Chondrocyte (in vitro differentiated cells): ENCODE measurements around the gene SERGEF. TPM values are rescaled to one million over a fixed set of nuclear protein-coding genes. Genes with fewer than 3 reads are reported as not detected.

Experiments
- DNase-seq: peaks from one replicate; pipeline ENCODE4 v3.0.0; 2021; ENCODE audit warnings: mixed read lengths, low spot score
- H3K27ac Mint-ChIP-seq: one replicate; pipeline ENCODE4 v1.8.0; 2021; ENCODE audit warnings: mild to moderate bottlenecking, moderate library complexity, mixed read lengths; ENCODE audit not compliant: unreplicated experiment
- H3K27me3 Mint-ChIP-seq: 2 replicates; pipeline ENCODE4 v1.8.0; 2021; ENCODE audit warnings: low read depth, mixed read lengths
- H3K36me3 Mint-ChIP-seq: 2 replicates; pipeline ENCODE4 v1.8.0; 2021; ENCODE audit warnings: low read depth, mixed read lengths
- H3K4me1 Mint-ChIP-seq: 2 replicates; pipeline ENCODE4 v1.8.0; 2021; ENCODE audit warnings: low read depth, mild to moderate bottlenecking, mixed read lengths
- H3K4me3 Mint-ChIP-seq: one replicate; pipeline ENCODE4 v1.8.0; 2021; ENCODE audit warnings: mild to moderate bottlenecking, moderate library complexity, mixed read lengths; ENCODE audit not compliant: unreplicated experiment
- H3K9me3 Mint-ChIP-seq: 2 replicates; pipeline ENCODE4 v1.8.0; 2021; ENCODE audit warnings: low read depth, mixed read lengths
- CTCF ChIP-seq: fragments of 200-600 bp; sonication (generic); IDR thresholded peaks from 2 replicates; pipeline ENCODE4 v1.5.0; 2021; ENCODE audit warnings: antibody characterized with exemption, mild to moderate bottlenecking, moderate library complexity
- total RNA-seq: library from RNA; stranded (reverse); gene quantifications from 3 replicates; pipeline ENCODE4 v1.2.1, GENCODE V29; 2021

The SERGEF gene
- total RNA-seq, 1 donor from 2014 or later = 37.6 TPM

- H3K27ac Mint-ChIP-seq = no peak overlapping the region
- H3K27me3 Mint-ChIP-seq = no peaks in the 10 kb centered on the region
- H3K9me3 Mint-ChIP-seq = no peaks in the 10 kb centered on the region
- no peaks in the 10 kb centered on the region for H3K36me3 Mint-ChIP-seq
- DNase-seq = no peak
- H3K4me3 Mint-ChIP-seq = no peak overlapping the region
- no peak for TF ChIP-seq CTCF
- H3K4me1 Mint-ChIP-seq = peaks cover 17% of the 10 kb centered on the region
These were observed 202.1 kb downstream of the SERGEF start for GRCh38 chr11:17810746-17811145.

GRCh38 chr11:17810041-17810440 lies 202.8 kb downstream of the SERGEF start:
- H3K4me1 Mint-ChIP-seq = peaks cover 17% of the 10 kb centered on the region
- TF ChIP-seq CTCF = no peak
- H3K27me3 Mint-ChIP-seq = no peaks in the 10 kb centered on the region
- H3K9me3 Mint-ChIP-seq = no peaks in the 10 kb centered on the region
- H3K27ac Mint-ChIP-seq = no peak overlapping the region
- DNase-seq = no peak
- no peak overlapping the region for H3K4me3 Mint-ChIP-seq
- no peaks in the 10 kb centered on the region for H3K36me3 Mint-ChIP-seq

- no peak for DNase-seq
- H3K9me3 Mint-ChIP-seq = no peaks in the 10 kb centered on the region
- peaks cover 3% of the 10 kb centered on the region for H3K4me1 Mint-ChIP-seq
- no peak overlapping the region for H3K27ac Mint-ChIP-seq
- H3K4me3 Mint-ChIP-seq = no peak overlapping the region
- no peak for TF ChIP-seq CTCF
- no peaks in the 10 kb centered on the region for H3K36me3 Mint-ChIP-seq
- no peaks in the 10 kb centered on the region for H3K27me3 Mint-ChIP-seq
These were observed 205.8 kb downstream of the SERGEF start for GRCh38 chr11:17807034-17807433.

- Mint-ChIP-seq H3K9me3 (no peaks in the 10 kb centered on the region), H3K4me1 (peaks cover 3% of the 10 kb centered on the region), H3K27ac (no peak overlapping the region), H3K36me3 (no peaks in the 10 kb centered on the region), H3K27me3 (no peaks in the 10 kb centered on the region), H3K4me3 (no peak overlapping the region)
- no peak for DNase-seq
- TF ChIP-seq CTCF = no peak
These were observed 207.0 kb downstream of the SERGEF start for GRCh38 chr11:17805873-17806272.

- no peak for DNase-seq
- no peak for TF ChIP-seq CTCF
- peaks cover 3% of the 10 kb centered on the region for H3K4me1 Mint-ChIP-seq
- H3K9me3 Mint-ChIP-seq = no peaks in the 10 kb centered on the region
- no peaks in the 10 kb centered on the region for H3K27me3 Mint-ChIP-seq
- H3K27ac Mint-ChIP-seq = no peak overlapping the region
- no peak overlapping the region for H3K4me3 Mint-ChIP-seq
- H3K36me3 Mint-ChIP-seq = no peaks in the 10 kb centered on the region
These were observed 207.8 kb downstream of the SERGEF start for GRCh38 chr11:17805043-17805442.
